ENCODE data around the gene ETFB. TPM values are rescaled to one million over a fixed set of nuclear protein-coding genes. Genes with fewer than 3 reads are reported as not detected.
A peak's percentile ranks its signal among the peaks of the same experiment; 100 is the strongest.

ETFB gene
- total RNA-seq, result 76.8 TPM
- 620 TPM for polyA plus RNA-seq (ENCODE audit: insufficient read depth, low read depth, low replicate concordance)
- long read RNA-seq, donor 1, transcript ETFB-202 (5 exons, 3,551 nt), result minor isoform, 12 of 172 reads
- long read RNA-seq, donor 1, transcript ETFB-201 (6 exons, 900 nt), result major isoform, 96 of 172 reads
- long read RNA-seq, donor 1, partial matches to known transcripts, result 64 of 172 reads
- long read RNA-seq, donor 1, other reads (novel, unspliced or antisense), result 0 of 172 reads
- long read RNA-seq, donor 2, transcript ETFB-202 (5 exons, 3,551 nt), result minor isoform, 7 of 218 reads
- long read RNA-seq, donor 2, transcript ETFB-203 (4 exons, 603 nt), result minor isoform, 5 of 218 reads
- long read RNA-seq, donor 2, transcript ETFB-201 (6 exons, 900 nt), result major isoform, 126 of 218 reads
- long read RNA-seq, donor 2, partial matches to known transcripts, result 80 of 218 reads
- long read RNA-seq, donor 2, other reads (novel, unspliced or antisense), result 0 of 218 reads
- long read RNA-seq, donor 3, transcript ETFB-203 (4 exons, 603 nt), result minor isoform, 8 of 324 reads
- long read RNA-seq, donor 3, transcript ETFB-202 (5 exons, 3,551 nt), result minor isoform, 6 of 324 reads
- long read RNA-seq, donor 3, transcript ETFB-201 (6 exons, 900 nt), result major isoform, 187 of 324 reads
- long read RNA-seq, donor 3, partial matches to known transcripts, result 123 of 324 reads
- long read RNA-seq, donor 3, other reads (novel, unspliced or antisense), result 0 of 324 reads
- long read RNA-seq, donor 4, transcript ETFB-201 (6 exons, 900 nt), result major isoform, 103 of 149 reads
- long read RNA-seq, donor 4, partial matches to known transcripts, result 41 of 149 reads
- long read RNA-seq, donor 4, other reads (novel, unspliced or antisense), result 0 of 149 reads
- long read RNA-seq, donor 5, transcript ETFB-201 (6 exons, 900 nt), result major isoform, 6 of 6 reads
- long read RNA-seq, donor 5, partial matches to known transcripts, result 0 of 6 reads
- long read RNA-seq, donor 5, other reads (novel, unspliced or antisense), result 0 of 6 reads
- long read RNA-seq, donor 6, transcript ETFB-201 (6 exons, 900 nt), result major isoform, 152 of 327 reads
- long read RNA-seq, donor 6, transcript ETFB-202 (5 exons, 3,551 nt), result minor isoform, 18 of 327 reads
- long read RNA-seq, donor 6, transcript ETFB-203 (4 exons, 603 nt), result minor isoform, 7 of 327 reads
- long read RNA-seq, donor 6, partial matches to known transcripts, result 149 of 327 reads
- long read RNA-seq, donor 6, other reads (novel, unspliced or antisense), result 0 of 327 reads
- long read RNA-seq, donor 7, transcript ETFB-201 (6 exons, 900 nt), result major isoform, 78 of 86 reads
- long read RNA-seq, donor 7, partial matches to known transcripts, result 2 of 86 reads
- long read RNA-seq, donor 7, other reads (novel, unspliced or antisense), result 3 of 86 reads
- long read RNA-seq, donor 8, transcript ETFB-201 (6 exons, 900 nt), result major isoform, 93 of 189 reads
- long read RNA-seq, donor 8, transcript ETFB-202 (5 exons, 3,551 nt), result minor isoform, 8 of 189 reads
- long read RNA-seq, donor 8, partial matches to known transcripts, result 87 of 189 reads
- long read RNA-seq, donor 8, other reads (novel, unspliced or antisense), result 0 of 189 reads
- long read RNA-seq, donor 9, transcript ETFB-201 (6 exons, 900 nt), result major isoform, 65 of 109 reads
- long read RNA-seq, donor 9, transcript ETFB-202 (5 exons, 3,551 nt), result minor isoform, 7 of 109 reads
- long read RNA-seq, donor 9, partial matches to known transcripts, result 36 of 109 reads
- long read RNA-seq, donor 9, other reads (novel, unspliced or antisense), result 0 of 109 reads
- long read RNA-seq, donor 10, transcript ETFB-201 (6 exons, 900 nt), result major isoform, 106 of 212 reads
- long read RNA-seq, donor 10, transcript ETFB-202 (5 exons, 3,551 nt), result minor isoform, 6 of 212 reads
- long read RNA-seq, donor 10, partial matches to known transcripts, result 99 of 212 reads
- long read RNA-seq, donor 10, other reads (novel, unspliced or antisense), result 0 of 212 reads

- no peak for TF ChIP-seq CTCF (IDR thresholded peaks at IDR 0.05; ENCODE audit: borderline replicate concordance, extremely low read depth, insufficient read depth)
- Histone ChIP-seq H3K9me3 (ENCODE audit: control insufficient read depth in 2 of 3, insufficient read depth in 1 of 3, low read length in 3 of 3) (no peaks in the 10 kb centered on the region), H3K9ac (ENCODE audit: low read length in 3 of 3) (peak within 1 kb of the TSS; percentile 83 to 94 (median 90)), H3K27ac (ENCODE audit: low read depth in 2 of 2, low read length in 2 of 2) (peak within 1 kb of the TSS; percentile 97), H3K27me3 (ENCODE audit: control insufficient read depth, insufficient read depth, low read length) (no peaks in the 10 kb centered on the region), H3K4me3 (ENCODE audit: low read length in 3 of 3) (peak within 1 kb of the TSS; percentile 87 to 95 (median 94)), H3K4me1 (ENCODE audit: control insufficient read depth in 2 of 3, insufficient read depth in 2 of 3, low read depth in 1 of 3, low read length in 3 of 3) (peaks cover 0 to 17% (median 5%) of the 10 kb centered on the region in 3 donors), H3K36me3 (ENCODE audit: control insufficient read depth in 2 of 3, insufficient read depth in 3 of 3, low read length in 3 of 3) (no peaks in the 10 kb centered on the region)
- intact Hi-C loops (cut with DNase I), result no loop called here
- DNase-seq (no peak), FAIRE-seq (no peak)
Measured at GRCh38 chr19:51365965-51366388, at the start of gene ETFB. Gene ETFB (minus strand): TSS chr19:51366388. CDS start chr19:51366326, 62 bp downstream.

GRCh38 chr19:51415187-51415586, 49.0 kb upstream of the ETFB start:
- FAIRE-seq, result no peak
- Histone ChIP-seq H3K27me3 (ENCODE audit: control insufficient read depth, insufficient read depth, low read length) (no peaks in the 10 kb centered on the region), H3K4me1 (ENCODE audit: control insufficient read depth in 2 of 3, insufficient read depth in 2 of 3, low read depth in 1 of 3, low read length in 3 of 3) (no peaks in the 10 kb centered on the region), H3K9ac (ENCODE audit: low read length in 3 of 3) (no peak overlapping the region), H3K36me3 (ENCODE audit: control insufficient read depth in 2 of 3, insufficient read depth in 3 of 3, low read length in 3 of 3) (no peaks in the 10 kb centered on the region), H3K27ac (ENCODE audit: low read depth in 2 of 2, low read length in 2 of 2) (no peak overlapping the region), H3K4me3 (ENCODE audit: low read length in 3 of 3) (no peak overlapping the region), H3K9me3 (ENCODE audit: control insufficient read depth in 2 of 3, insufficient read depth in 1 of 3, low read length in 3 of 3) (no peaks in the 10 kb centered on the region)
- TF ChIP-seq CTCF (IDR thresholded peaks at IDR 0.05; ENCODE audit: borderline replicate concordance, extremely low read depth, insufficient read depth), result no peak
- intact Hi-C loops (cut with DNase I), result no loop called here
- peak in 1 of 5 donors; percentile 51 for DNase-seq
